Peyer's patch (tissue), 4 donors: Measurements from ENCODE around the gene FNBP1. TPM values are rescaled to one million over a fixed set of nuclear protein-coding genes. Genes with fewer than 3 reads are reported as not detected.

Experiments used
- DNase-seq, 3 donors: peaks; one replicate each; pipeline ENCODE4 v3.0.0-alpha.2; 2017 to 2019
- H3K27ac ChIP-seq, 4 donors: fragments of 200-600 bp; sonication (generic); one replicate each; pipeline ENCODE4 v1.5.1; 2016 to 2019
- H3K27me3 ChIP-seq, 2 donors: fragments of 200-600 bp; sonication (generic); one replicate each; pipeline ENCODE4 v1.5.1; 2019
- H3K36me3 ChIP-seq, 3 donors: fragments of 200-600 bp; sonication (generic); one replicate each; pipeline ENCODE4 v1.5.1; 2016 to 2019
- H3K4me1 ChIP-seq, 4 donors: fragments of 200-600 bp; sonication (generic); one replicate each; pipeline ENCODE4 v1.5.1; 2016 to 2019
- H3K4me3 ChIP-seq, 4 donors: fragments of 200-600 bp; sonication (generic); 1 replicate in 3 of 4; 2 replicates in 1 of 4; pipeline ENCODE4 v1.5.1; 2016 to 2019; ENCODE audit warnings: mild to moderate bottlenecking in 1 of 4
- H3K9me3 ChIP-seq, 4 donors: fragments of 200-600 bp; sonication (generic); one replicate each; pipeline ENCODE4 v1.5.1; 2016 to 2019; ENCODE audit warnings: mild to moderate bottlenecking in 1 of 4
- POLR2A ChIP-seq, 2 donors: fragments of 450-650 bp; IDR thresholded peaks; one replicate each; pipeline ENCODE4 v1.5.1; 2017; ENCODE audit warnings: antibody characterized with exemption in 2 of 2, mild to moderate bottlenecking in 2 of 2, moderate library complexity in 2 of 2
- total RNA-seq, 4 donors: library from RNA; depleted of rRNA; stranded (reverse); fragments of >200 nt; gene quantifications; one replicate each; pipeline ENCODE4 v1.1.0, GENCODE V29; 2016
- TF ChIP-seq, protein P1 (sequence below), 6 experiments: fragments of 450-650 bp in 4 of 6; fragments of 200-600 bp in 2 of 6; sonication (generic) in 1 of 6; IDR thresholded peaks; one replicate each; pipeline ENCODE4 v1.5.1; 2017 to 2019; ENCODE audit warnings: antibody characterized with exemption in 6 of 6, mild to moderate bottlenecking in 3 of 6, moderate library complexity in 1 of 6

Gene FNBP1
- total RNA-seq, 4 donors from 2014 or later: 9.8 to 163 (median 22.2) TPM

DNA sequence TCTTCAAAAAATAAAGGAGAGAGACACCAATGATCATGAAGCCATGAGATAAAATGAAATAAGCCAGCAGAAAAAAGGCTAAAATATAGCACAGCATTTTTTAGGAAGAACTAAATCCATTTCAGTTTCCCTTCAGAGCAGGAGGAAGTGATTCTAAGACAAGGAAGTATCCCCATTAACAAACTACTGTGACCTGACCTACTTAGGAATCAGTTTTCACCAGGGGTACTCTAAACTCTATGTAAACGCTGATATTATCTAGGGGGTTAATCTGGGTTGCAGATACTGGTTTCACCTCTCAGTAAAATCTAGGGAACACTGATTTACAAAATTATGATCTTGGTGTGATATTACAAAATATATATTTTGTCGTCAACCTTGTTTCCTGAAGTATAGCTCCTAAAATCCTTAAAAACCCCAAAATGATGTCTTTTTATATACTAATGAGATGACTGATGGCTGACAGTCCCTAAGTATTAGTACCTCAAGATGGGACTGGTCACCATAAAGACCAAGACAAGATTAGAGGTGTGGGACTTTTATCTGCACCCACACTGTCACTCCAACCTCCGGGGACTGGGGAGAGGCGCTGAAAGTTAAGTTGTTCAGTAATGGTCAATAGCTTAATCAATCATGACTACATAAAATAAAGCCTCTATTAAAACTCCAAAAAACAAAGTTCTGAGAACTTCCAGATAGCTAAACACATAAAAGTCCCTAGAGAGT lies 2.9 kb upstream of the FNBP1 start:
- Histone ChIP-seq H3K9me3 (no peaks in the 10 kb centered on the region), H3K27ac (peak overlapping the region in 3 of 4 donors; percentile 11 to 68 (median 17)), H3K36me3 (no peaks in the 10 kb centered on the region), H3K27me3 (no peaks in the 10 kb centered on the region), H3K4me1 (peaks cover 0 to 27% (median 6%) of the 10 kb centered on the region in 4 donors), H3K4me3 (no peak overlapping the region)
- no peak for TF ChIP-seq POLR2A (IDR thresholded peaks at IDR 0.05)
- TF ChIP-seq, protein P1, sequence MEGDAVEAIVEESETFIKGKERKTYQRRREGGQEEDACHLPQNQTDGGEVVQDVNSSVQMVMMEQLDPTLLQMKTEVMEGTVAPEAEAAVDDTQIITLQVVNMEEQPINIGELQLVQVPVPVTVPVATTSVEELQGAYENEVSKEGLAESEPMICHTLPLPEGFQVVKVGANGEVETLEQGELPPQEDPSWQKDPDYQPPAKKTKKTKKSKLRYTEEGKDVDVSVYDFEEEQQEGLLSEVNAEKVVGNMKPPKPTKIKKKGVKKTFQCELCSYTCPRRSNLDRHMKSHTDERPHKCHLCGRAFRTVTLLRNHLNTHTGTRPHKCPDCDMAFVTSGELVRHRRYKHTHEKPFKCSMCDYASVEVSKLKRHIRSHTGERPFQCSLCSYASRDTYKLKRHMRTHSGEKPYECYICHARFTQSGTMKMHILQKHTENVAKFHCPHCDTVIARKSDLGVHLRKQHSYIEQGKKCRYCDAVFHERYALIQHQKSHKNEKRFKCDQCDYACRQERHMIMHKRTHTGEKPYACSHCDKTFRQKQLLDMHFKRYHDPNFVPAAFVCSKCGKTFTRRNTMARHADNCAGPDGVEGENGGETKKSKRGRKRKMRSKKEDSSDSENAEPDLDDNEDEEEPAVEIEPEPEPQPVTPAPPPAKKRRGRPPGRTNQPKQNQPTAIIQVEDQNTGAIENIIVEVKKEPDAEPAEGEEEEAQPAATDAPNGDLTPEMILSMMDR (IDR thresholded peaks at IDR 0.05): no peak
- no peak for DNase-seq

DNA sequence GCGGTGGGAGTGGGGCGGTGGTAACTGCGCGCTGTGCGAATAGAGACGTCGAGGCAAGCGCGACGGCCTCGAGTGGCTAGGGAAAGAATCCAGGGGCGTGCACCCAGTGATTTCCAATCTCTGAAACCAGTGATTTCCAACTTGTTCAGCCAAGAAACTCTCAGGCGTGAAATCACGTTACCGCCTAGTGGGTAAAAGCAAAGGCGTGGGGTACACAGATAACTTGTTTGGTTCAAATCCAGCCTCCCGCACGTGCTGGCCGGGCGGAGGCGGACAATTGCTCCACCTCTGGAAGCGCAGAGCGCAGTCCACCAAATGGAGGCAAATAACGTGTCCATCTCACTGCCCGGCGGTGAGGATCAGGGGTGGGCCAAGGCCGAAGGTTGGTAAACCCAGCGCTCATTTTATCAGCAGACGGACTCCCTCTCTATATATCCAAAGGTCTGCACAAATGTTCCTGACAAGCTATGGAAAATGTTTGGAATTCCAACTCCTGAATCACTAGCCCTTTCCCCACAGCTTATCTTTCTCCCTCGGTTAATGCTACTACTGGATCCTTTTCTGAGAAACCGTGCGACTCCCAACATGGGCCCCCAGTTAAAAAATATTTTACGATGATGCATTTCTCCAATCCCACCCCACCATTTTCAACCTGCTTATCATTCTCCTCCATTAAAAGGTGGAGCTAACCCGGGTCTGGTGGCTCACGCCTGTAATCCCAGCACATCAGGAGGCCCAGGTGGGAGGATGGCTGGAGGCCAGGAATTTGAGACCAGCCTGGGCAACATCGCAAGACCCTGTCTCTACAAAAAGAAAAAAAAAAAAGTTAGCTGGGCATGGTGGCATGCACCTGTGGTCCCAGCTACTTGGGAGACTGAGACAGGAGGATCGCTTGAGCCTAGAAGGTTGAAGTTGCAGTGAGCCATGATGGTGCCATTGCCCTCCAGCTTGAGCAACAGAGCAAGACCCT lies 950 bp upstream of the FNBP1 start:
- peak in 1 of 3 donors; percentile 52 for DNase-seq

DNA sequence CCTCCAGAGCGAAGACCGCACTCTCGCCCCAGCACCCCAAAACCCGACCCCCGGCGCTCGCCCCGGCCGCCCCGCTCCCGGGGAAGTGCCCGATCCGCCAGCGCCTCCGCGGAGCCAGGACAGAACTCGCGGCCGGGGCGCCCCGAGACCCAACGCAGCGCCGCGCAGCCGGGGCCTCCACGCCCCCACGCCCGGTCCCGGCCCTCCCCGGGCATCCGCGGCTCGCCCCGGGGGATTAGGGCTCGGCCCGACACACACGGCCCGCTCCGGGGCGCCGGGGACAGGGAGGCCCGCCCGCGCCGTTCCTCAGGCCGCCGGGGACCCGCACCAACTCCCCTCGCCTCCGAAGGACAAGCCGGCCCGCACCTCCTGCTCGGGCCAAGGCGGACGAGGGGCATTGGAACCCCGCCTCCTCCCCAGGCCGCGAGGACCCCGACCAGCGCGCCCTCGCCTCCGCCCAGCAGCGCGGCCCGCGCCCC lies 544 bp downstream of the FNBP1 start:
- Histone ChIP-seq H3K27ac (peak overlapping the region; percentile 91 to 100 (median 96)), H3K27me3 (no peaks in the 10 kb centered on the region), H3K4me1 (peaks cover 0 to 27% (median 9%) of the 10 kb centered on the region in 4 donors), H3K4me3 (peak overlapping the region; percentile 77 to 100 (median 94)), H3K36me3 (no peaks in the 10 kb centered on the region), H3K9me3 (no peaks in the 10 kb centered on the region)
- DNase-seq: peak in 1 of 3 donors; percentile 63
- TF ChIP-seq, protein P1 (IDR thresholded peaks at IDR 0.05): no peak
- no peak for TF ChIP-seq POLR2A (IDR thresholded peaks at IDR 0.05)

More for the DNA sequence above, 950 bp upstream of the FNBP1 start:
- Histone ChIP-seq H3K27ac (peak overlapping the region; percentile 91 to 100 (median 96)), H3K9me3 (no peaks in the 10 kb centered on the region), H3K36me3 (no peaks in the 10 kb centered on the region), H3K4me3 (peak overlapping the region; percentile 77 to 100 (median 94)), H3K27me3 (no peaks in the 10 kb centered on the region), H3K4me1 (peaks cover 0 to 27% (median 8%) of the 10 kb centered on the region in 4 donors)
- no peak for TF ChIP-seq POLR2A (IDR thresholded peaks at IDR 0.05)
- TF ChIP-seq, protein P1 (IDR thresholded peaks at IDR 0.05): peak in 1 of 6 experiments; percentile 1

DNA sequence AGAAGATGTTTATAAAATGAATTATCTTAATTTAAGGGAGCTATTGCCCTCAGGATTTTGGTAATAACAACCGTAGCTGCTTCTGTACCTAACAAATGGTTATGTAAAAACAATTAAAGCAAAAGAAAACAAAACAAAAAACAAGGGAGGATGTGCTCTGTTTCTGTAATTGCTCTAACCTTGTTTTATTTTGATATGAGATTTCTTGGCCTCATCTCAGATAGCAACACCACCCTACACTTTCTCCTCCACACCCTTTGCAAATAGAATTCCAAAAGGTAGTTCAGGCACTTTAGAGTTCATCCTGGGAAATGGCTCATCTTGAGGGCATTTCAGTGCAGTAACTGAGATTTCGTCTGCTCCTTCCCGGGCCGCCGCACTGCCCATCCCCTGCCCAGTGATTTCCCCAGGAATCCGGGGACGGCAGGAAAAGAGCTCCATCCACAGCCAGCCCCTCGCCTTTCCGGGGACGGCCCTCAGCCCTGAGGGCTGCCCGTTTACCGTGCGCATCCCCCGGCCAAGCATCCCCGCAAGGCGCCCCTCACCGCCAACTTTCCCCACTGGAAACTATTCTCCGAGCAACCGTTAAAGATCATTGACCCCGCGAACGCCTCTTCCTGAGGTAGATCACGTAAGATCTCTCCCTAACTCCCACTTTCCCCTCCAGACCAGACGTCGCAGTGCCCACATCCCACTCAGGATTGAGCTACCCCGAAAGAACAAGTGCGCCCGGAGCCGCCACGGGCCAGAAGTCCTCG lies 1.2 kb downstream of the FNBP1 start:
- no peak for DNase-seq
- no peak for TF ChIP-seq POLR2A (IDR thresholded peaks at IDR 0.05)
- TF ChIP-seq, protein P1 (IDR thresholded peaks at IDR 0.05): no peak

More for the DNA sequence above, 1.2 kb downstream of the FNBP1 start:
- H3K36me3 ChIP-seq: no peaks in the 10 kb centered on the region
- H3K4me1 ChIP-seq: peaks cover 0 to 27% (median 9%) of the 10 kb centered on the region in 4 donors
- no peaks in the 10 kb centered on the region for H3K9me3 ChIP-seq
- H3K27me3 ChIP-seq: no peaks in the 10 kb centered on the region
- H3K4me3 ChIP-seq: peak overlapping the region; percentile 77 to 100 (median 94)
- H3K27ac ChIP-seq: peak overlapping the region; percentile 91 to 100 (median 96)
